Naive thymus-derived CD4-positive, alpha-beta T cell (primary cell): ENCODE data around the gene SLC23A1. TPM values are rescaled to one million over a fixed set of nuclear protein-coding genes. Genes with fewer than 3 reads are reported as not detected.
A peak's percentile ranks its signal among the peaks of the same experiment; 100 is the strongest.

Experiments used
- ATAC-seq: fragments of 150-1000 bp; cut with Tn5 transposase; 2 replicates; pipeline ENCODE4 v1.10.0; 2021; ENCODE audit warnings: mild to moderate bottlenecking, moderate library complexity
- CTCF ChIA-PET: fragments of 350-600 bp; sonication (Branson Sonifier 250); formaldehyde crosslinking; loops from one replicate; lab custom pipeline; 2021; ENCODE audit warnings: antibody characterized with exemption; lab: Charles Lee
- POLR2A ChIA-PET: fragments of 350-600 bp; sonication (Branson Sonifier 250); formaldehyde crosslinking; loops from one replicate; lab custom pipeline; 2021; ENCODE audit warnings: antibody characterized with exemption, inconsistent platforms; lab: Charles Lee
- DNase-seq, 9 donors: peaks; one replicate each; pipeline versions ENCODE4 v3.0.0 to v3.0.0-alpha.2; 2020 to 2022; ENCODE audit warnings: mixed read lengths in 1 of 9
- H3K27ac ChIP-seq: one replicate; pipeline ENCODE4 v1.7.0; 2013; ENCODE audit warnings: mild to moderate bottlenecking, low read depth, low read length, moderate library complexity
- H3K27me3 ChIP-seq, 2 donors: one replicate each; pipeline ENCODE4 v1.7.0; 2013; ENCODE audit warnings: low read length in 2 of 2, mild to moderate bottlenecking in 2 of 2, moderate library complexity in 2 of 2; ENCODE audit not compliant: control insufficient read depth in 2 of 2, insufficient read depth in 2 of 2
- H3K36me3 ChIP-seq, 3 experiments: 1 replicate in 2 of 3; 2 replicates in 1 of 3; pipeline ENCODE4 v1.7.0; 2013; ENCODE audit warnings: low read length in 3 of 3, mild to moderate bottlenecking in 3 of 3, moderate library complexity in 1 of 3; ENCODE audit not compliant: insufficient read depth in 3 of 3, control insufficient read depth in 2 of 3
- H3K4me1 ChIP-seq, 2 donors: one replicate each; pipeline ENCODE4 v1.7.0; 2013; ENCODE audit warnings: low read length in 2 of 2, mild to moderate bottlenecking in 2 of 2, moderate library complexity in 1 of 2; ENCODE audit not compliant: control insufficient read depth in 2 of 2, insufficient read depth in 2 of 2
- H3K4me3 ChIP-seq: 2 replicates; pipeline ENCODE4 v1.7.0; 2013; ENCODE audit warnings: mild to moderate bottlenecking, low read length
- H3K9me3 ChIP-seq, 3 experiments: 1 replicate in 2 of 3; 2 replicates in 1 of 3; pipeline ENCODE4 v1.7.0; 2013; ENCODE audit warnings: low read length in 3 of 3; ENCODE audit not compliant: control insufficient read depth in 2 of 3
- H3K27ac Mint-ChIP-seq, 9 donors: one replicate each; pipeline ENCODE4 v1.8.0; 2020 to 2022; ENCODE audit warnings: mixed read lengths in 9 of 9, mild to moderate bottlenecking in 8 of 9, moderate library complexity in 5 of 9, inconsistent platforms in 2 of 9
- H3K27me3 Mint-ChIP-seq, 5 donors: one replicate each; pipeline ENCODE4 v1.8.0; 2021 to 2022; ENCODE audit warnings: mixed read lengths in 5 of 5, mild to moderate bottlenecking in 1 of 5
- H3K36me3 Mint-ChIP-seq, 5 donors: one replicate each; pipeline ENCODE4 v1.8.0; 2020 to 2022; ENCODE audit warnings: mixed read lengths in 5 of 5, mild to moderate bottlenecking in 3 of 5, inconsistent platforms in 1 of 5
- H3K4me1 Mint-ChIP-seq, 7 donors: one replicate each; pipeline ENCODE4 v1.8.0; 2020 to 2022; ENCODE audit warnings: mixed read lengths in 7 of 7, mild to moderate bottlenecking in 3 of 7, inconsistent platforms in 1 of 7
- H3K4me3 Mint-ChIP-seq, 10 donors: one replicate each; pipeline ENCODE4 v1.8.0; 2020 to 2022; ENCODE audit warnings: mild to moderate bottlenecking in 10 of 10, mixed read lengths in 10 of 10, moderate library complexity in 6 of 10, inconsistent platforms in 2 of 10
- H3K9me3 Mint-ChIP-seq, 11 donors: one replicate each; pipeline ENCODE4 v1.8.0; 2020 to 2022; ENCODE audit warnings: mixed read lengths in 11 of 11, mild to moderate bottlenecking in 4 of 11, inconsistent platforms in 1 of 11, moderate library complexity in 1 of 11
- intact Hi-C, 2 donors: fragments of 100-400 bp; cut with micrococcal nuclease; formaldehyde crosslinking; loops; one replicate each; pipeline ENCODE4 v1.15.1; 2023
- polyA plus RNA-seq, 2 donors: library from polyadenylated mRNA; unstranded; fragments of 300-500 nt; fragmentation: Illumina TruSeq; gene quantifications; one replicate each; pipeline ENCODE4 v1.2.3, GENCODE V29; 2021
- total RNA-seq, 6 experiments: library from RNA in 5 of 6; stranded (reverse) in 5 of 6; gene quantifications; 1 replicate in 5 of 6; 2 replicates in 1 of 6; pipeline ENCODE4 v1.2.3 and lab custom pipeline; 2021 to 2026

Gene SLC23A1
- total and polyA plus RNA-seq, 7 experiments from 2014 or later: 4.7 TPM; not detected in 6

GRCh38 chr5:139399501-139400121 is 16.5 kb upstream of the SLC23A1 start:
- Mint-ChIP-seq H3K27me3 (no peaks in the 10 kb centered on the region), H3K4me1 (peaks cover 15 to 47% (median 24%) of the 10 kb centered on the region in 7 donors), H3K4me3 (no peak overlapping the region), H3K9me3 (no peaks in the 10 kb centered on the region), H3K36me3 (peaks cover 4 to 7% (median 5%) of the 10 kb centered on the region in 5 donors), H3K27ac (peak overlapping the region in 1 of 9 donors; percentile 38)
- Histone ChIP-seq H3K4me3 (no peak overlapping the region), H3K27me3 (no peaks in the 10 kb centered on the region), H3K36me3 (no peaks in the 10 kb centered on the region), H3K27ac (no peak overlapping the region), H3K9me3 (no peaks in the 10 kb centered on the region), H3K4me1 (peaks cover 10 to 13% of the 10 kb centered on the region in 2 donors)
- ChIA-PET CTCF (interaction anchor here (0.6 to 1.4 kb wide), 2 partner anchors 15 to 163 kb away, joined by 3 read pairs; no protein-coding TSS in a partner anchor), POLR2A (no interaction called here)
- ATAC-seq (no peak), DNase-seq (no peak)
- intact Hi-C loops: loop anchor here (5.0 to 10.0 kb wide), 3 partner anchors 935 to 1062 kb away; partner anchors contain the start of genes FAM53C (in 2 of the 2), ANKHD1 (in 1 of the 2) and EGR1 (in 1 of the 2)

GRCh38 chr5:139397921-139398320 is 14.8 kb upstream of the SLC23A1 start:
- no peak overlapping the region for H3K27ac Mint-ChIP-seq

GRCh38 chr5:139396691-139397090 is 13.6 kb upstream of the SLC23A1 start:
- POLR2A ChIA-PET: interaction anchor here (0.6 to 1.2 kb wide), 2 partner anchors 15 to 18 kb away, joined by 3 read pairs; no protein-coding TSS in a partner anchor
- no peak for DNase-seq
- Mint-ChIP-seq H3K4me3 (no peak overlapping the region), H3K27ac (peak overlapping the region in 1 of 9 donors; percentile 57), H3K4me1 (peaks cover 2 to 31% (median 12%) of the 10 kb centered on the region in 7 donors), H3K27me3 (no peaks in the 10 kb centered on the region), H3K9me3 (no peaks in the 10 kb centered on the region), H3K36me3 (peaks cover 4 to 9% (median 5%) of the 10 kb centered on the region in 5 donors)
- Histone ChIP-seq H3K27ac (no peak overlapping the region), H3K9me3 (no peaks in the 10 kb centered on the region), H3K4me1 (peaks cover 5 to 8% of the 10 kb centered on the region in 2 donors), H3K27me3 (no peaks in the 10 kb centered on the region), H3K36me3 (peaks cover 0 to 6% (median 0%) of the 10 kb centered on the region in 3 experiments), H3K4me3 (no peak overlapping the region)
- intact Hi-C loops: loop anchor here in 1 of 2 donors (10.0 kb wide), 1 partner anchor 932 kb away; the partner anchor contains the start of gene EGR1
- ATAC-seq: no peak
- CTCF ChIA-PET: no interaction called here

More at GRCh38 chr5:139397921-139398320, 14.8 kb upstream of the SLC23A1 start:
- ATAC-seq (no peak), DNase-seq (no peak)
- Histone ChIP-seq H3K36me3 (peaks cover 0 to 3% (median 0%) of the 10 kb centered on the region in 3 experiments), H3K27ac (no peak overlapping the region), H3K27me3 (no peaks in the 10 kb centered on the region), H3K4me3 (no peak overlapping the region), H3K4me1 (peaks cover 5 to 6% of the 10 kb centered on the region in 2 donors), H3K9me3 (no peaks in the 10 kb centered on the region)
- Mint-ChIP-seq H3K4me1 (peaks cover 2 to 34% (median 10%) of the 10 kb centered on the region in 7 donors), H3K27me3 (no peaks in the 10 kb centered on the region), H3K36me3 (peaks cover 4 to 7% (median 5%) of the 10 kb centered on the region in 5 donors), H3K4me3 (no peak overlapping the region), H3K9me3 (no peaks in the 10 kb centered on the region)
- intact Hi-C loops: loop anchor here in 1 of 2 donors (10.0 kb wide), 1 partner anchor 933 kb away; the partner anchor contains the start of gene EGR1
- ChIA-PET CTCF (no interaction called here), POLR2A (interaction anchor here (1.3 kb wide), 1 partner anchor 9 kb away, joined by 3 read pairs; no protein-coding TSS in a partner anchor)

- ChIA-PET CTCF (no interaction called here), POLR2A (interaction anchor here (0.6 to 1.2 kb wide), 4 partner anchors 8 to 18 kb away, joined by 3 to 4 read pairs (median 3); partner anchors contain the start of gene SPATA24)
- Histone ChIP-seq H3K27ac (no peak overlapping the region), H3K4me3 (no peak overlapping the region), H3K9me3 (no peaks in the 10 kb centered on the region), H3K27me3 (no peaks in the 10 kb centered on the region), H3K4me1 (peaks cover 5 to 15% of the 10 kb centered on the region in 2 donors), H3K36me3 (peaks cover 0 to 6% (median 0%) of the 10 kb centered on the region in 3 experiments)
- Mint-ChIP-seq H3K4me3 (peak overlapping the region in 5 of 10 donors; percentile 15 to 58 (median 40)), H3K9me3 (no peaks in the 10 kb centered on the region), H3K36me3 (peaks cover 4 to 7% (median 5%) of the 10 kb centered on the region in 5 donors), H3K4me1 (peaks cover 8 to 37% (median 18%) of the 10 kb centered on the region in 7 donors), H3K27ac (peak overlapping the region in 2 of 9 donors; percentile 57 to 78), H3K27me3 (no peaks in the 10 kb centered on the region)
- ATAC-seq: no peak
- no peak for DNase-seq
- intact Hi-C loops: loop anchor here in 1 of 2 donors (10.0 kb wide), 1 partner anchor 931 kb away; the partner anchor contains the start of gene EGR1
Measured at GRCh38 chr5:139395844-139396640, 12.9 kb upstream of the SLC23A1 start.

GRCh38 chr5:139394654-139395566 is 11.8 kb upstream of the SLC23A1 start, which contains the start of gene PROB1:
Gene PROB1, minus strand, starts transcription at chr5:139395104. Its CDS starts 23 bp downstream, at chr5:139395081.
- Histone ChIP-seq H3K36me3 (peaks cover 0 to 6% (median 0%) of the 10 kb centered on the region in 3 experiments), H3K27ac (peak within 1 kb of the TSS; percentile 5), H3K4me3 (peak within 1 kb of the TSS; percentile 76), H3K4me1 (peaks cover 5 to 26% of the 10 kb centered on the region in 2 donors), H3K27me3 (no peaks in the 10 kb centered on the region), H3K9me3 (no peaks in the 10 kb centered on the region)
- Mint-ChIP-seq H3K4me3 (peak within 1 kb of the TSS in 9 of 10 donors; percentile 19 to 97 (median 87)), H3K9me3 (no peaks in the 10 kb centered on the region), H3K4me1 (peaks cover 8 to 49% (median 21%) of the 10 kb centered on the region in 7 donors), H3K27me3 (no peaks in the 10 kb centered on the region), H3K36me3 (peaks cover 4 to 10% (median 5%) of the 10 kb centered on the region in 5 donors), H3K27ac (peak within 1 kb of the TSS in 1 of 9 donors; percentile 97)
- DNase-seq (no peak), ATAC-seq (no peak)
- intact Hi-C loops: loop anchor here (5.0 to 10.0 kb wide), 3 partner anchors 452 to 930 kb away; partner anchors contain the start of genes CTNNA1 (in 1 of the 2) and EGR1 (in 1 of the 2)
- CTCF ChIA-PET: interaction anchor here (0.5 kb wide), 1 partner anchor 53 kb away, joined by 3 read pairs; no protein-coding TSS in a partner anchor
- POLR2A ChIA-PET: interaction anchor here (0.6 to 1.5 kb wide), 6 partner anchors 9 to 679 kb away, joined by 3 to 4 read pairs (median 3); partner anchors contain the start of genes MATR3, PAIP2 and SPATA24
